H1 (cell line): ENCODE measurements around the gene DNAJC9. TPM values are rescaled to one million over a fixed set of nuclear protein-coding genes. Genes with fewer than 3 reads are reported as not detected.

Experiments
- CTCF ChIA-PET: fragments of 300-600 bp; sonication (Branson Sonifier 250); formaldehyde crosslinking; loops from one replicate; lab custom pipeline; 2021; ENCODE audit not compliant: partially characterized antibody; lab: Charles Lee
- POLR2A ChIA-PET: fragments of 300-600 bp; sonication (Branson Sonifier 250); formaldehyde crosslinking; loops from one replicate; lab custom pipeline; 2021; ENCODE audit warnings: inconsistent platforms; ENCODE audit not compliant: partially characterized antibody; lab: Charles Lee
- DNase-seq, 2 experiments: peaks; one replicate each; pipeline versions ENCODE4 v3.0.0 to v3.0.0-alpha.2; 2010 to 2022; ENCODE audit warnings: low spot score in 2 of 2, low read depth in 1 of 2, mixed read lengths in 1 of 2
- FAIRE-seq: peaks from 2 replicates; lab custom pipeline; 2011; peaks lifted over from hg19 to GRCh38; lab: Jason Lieb, UNC
- H2AFZ ChIP-seq: 2 replicates; pipeline ENCODE4 v1.8.1; 2012; ENCODE audit warnings: low read length, inconsistent platforms
- H2AK5ac ChIP-seq: 2 replicates; pipeline ENCODE4 v1.6.1; 2013; ENCODE audit warnings: low read depth, low read length
- H2BK120ac ChIP-seq: replicated peaks from 2 replicates; pipeline ENCODE3; 2013; ENCODE audit warnings: low read depth, low read length, inconsistent platforms
- H2BK12ac ChIP-seq: 2 replicates; pipeline ENCODE4 v1.6.1; 2013; ENCODE audit warnings: low read depth, low read length
- H2BK15ac ChIP-seq: 2 replicates; pipeline ENCODE4 v1.6.1; 2013; ENCODE audit warnings: low read length
- H2BK20ac ChIP-seq: 2 replicates; pipeline ENCODE4 v1.6.1; 2013; ENCODE audit warnings: low read length
- H2BK5ac ChIP-seq: 2 replicates; pipeline ENCODE4 v1.6.1; 2013; ENCODE audit warnings: low read depth, low read length
- H3K14ac ChIP-seq: 2 replicates; pipeline ENCODE4 v1.6.1; 2013; ENCODE audit warnings: inconsistent platforms; ENCODE audit not compliant: insufficient read length
- H3K18ac ChIP-seq: 2 replicates; pipeline ENCODE4 v1.6.1; 2013; ENCODE audit warnings: low read length; ENCODE audit errors: extremely low read depth
- H3K23ac ChIP-seq: 2 replicates; pipeline ENCODE4 v1.6.1; 2013; ENCODE audit warnings: inconsistent platforms; ENCODE audit not compliant: insufficient read length
- H3K23me2 ChIP-seq: 2 replicates; pipeline ENCODE4 v1.6.1; 2013; ENCODE audit warnings: low read depth, low read length
- H3K27ac ChIP-seq: 2 replicates; pipeline ENCODE4 v1.6.1; 2011; ENCODE audit warnings: low read depth, low read length, inconsistent platforms
- H3K27me3 ChIP-seq, 4 experiments: replicated peaks in 1 of 4; 1 replicate in 1 of 4; 2 replicates in 3 of 4; pipeline versions ENCODE4 v1.6.1 to v1.8.1; 2011 to 2013; ENCODE audit warnings: low read length in 3 of 4, mild to moderate bottlenecking in 3 of 4, inconsistent platforms in 2 of 4, mixed read lengths in 2 of 4, moderate library complexity in 1 of 4; ENCODE audit not compliant: control insufficient read depth in 3 of 4, insufficient read depth in 3 of 4; ENCODE audit errors: extremely low read depth in 1 of 4
- H3K36me3 ChIP-seq, 4 experiments: 2 replicates each; pipeline versions ENCODE4 v1.6.1 to v1.8.1; 2011 to 2013; ENCODE audit warnings: mild to moderate bottlenecking in 4 of 4, low read length in 3 of 4, moderate library complexity in 2 of 4, control low read depth in 1 of 4, inconsistent platforms in 1 of 4; ENCODE audit not compliant: insufficient read depth in 4 of 4, control insufficient read depth in 2 of 4
- H3K4ac ChIP-seq: replicated peaks from 2 replicates; pipeline ENCODE3; 2013; ENCODE audit warnings: low read length, low read depth, mixed read lengths, inconsistent platforms; ENCODE audit not compliant: insufficient read length
- H3K4me1 ChIP-seq, 4 experiments: replicated peaks in 1 of 4; 1 replicate in 1 of 4; 2 replicates in 3 of 4; pipeline versions ENCODE4 v1.6.1 to v1.8.1; 2011 to 2013; ENCODE audit warnings: low read length in 3 of 4, inconsistent platforms in 2 of 4, mixed read lengths in 1 of 4; ENCODE audit not compliant: insufficient read depth in 4 of 4, control insufficient read depth in 3 of 4
- H3K4me2 ChIP-seq, 2 experiments: 2 replicates each; pipeline versions ENCODE4 v1.6.1 to v1.8.1; 2011 to 2013; ENCODE audit warnings: low read depth in 2 of 2, low read length in 2 of 2, control low read depth in 1 of 2, inconsistent platforms in 1 of 2, mild to moderate bottlenecking in 1 of 2; ENCODE audit not compliant: insufficient read depth in 1 of 2
- H3K4me3 ChIP-seq, 4 experiments: fragments of 200-600, 300-600 bp in 1 of 4; sonication (generic), shearing (Covaris generic), sonication (Bioruptor Twin) in 1 of 4; 2 replicates each; pipeline versions ENCODE4 v1.5.1 to v1.8.1; 2011 to 2016; ENCODE audit warnings: low read length in 4 of 4, low read depth in 3 of 4, control low read depth in 2 of 4, inconsistent platforms in 2 of 4, mild to moderate bottlenecking in 2 of 4, mixed read lengths in 1 of 4, moderate library complexity in 1 of 4; ENCODE audit not compliant: insufficient read depth in 2 of 4; ENCODE audit errors: extremely low read depth in 1 of 4
- H3K56ac ChIP-seq: replicated peaks from 2 replicates; pipeline ENCODE3; 2013; ENCODE audit warnings: low read depth, mild to moderate bottlenecking, mixed read lengths, low read length, inconsistent platforms; ENCODE audit not compliant: insufficient read length
- H3K79me1 ChIP-seq: 2 replicates; pipeline ENCODE4 v1.6.1; 2013; ENCODE audit warnings: low read depth, low read length, control low read depth
- H3K79me2 ChIP-seq, 2 experiments: 2 replicates each; pipeline versions ENCODE4 v1.6.1 to v1.8.1; 2012 to 2013; ENCODE audit warnings: low read length in 2 of 2, mild to moderate bottlenecking in 2 of 2, inconsistent platforms in 1 of 2; ENCODE audit not compliant: insufficient read depth in 2 of 2, control insufficient read depth in 1 of 2
- H3K9ac ChIP-seq, 4 experiments: replicated peaks in 1 of 4; 1 replicate in 1 of 4; 2 replicates in 3 of 4; pipeline versions ENCODE4 v1.6.1 to v1.8.1; 2011 to 2013; ENCODE audit warnings: low read depth in 3 of 4, low read length in 3 of 4, control low read depth in 2 of 4, mild to moderate bottlenecking in 2 of 4, moderate library complexity in 2 of 4, inconsistent platforms in 1 of 4; ENCODE audit errors: extremely low read depth in 1 of 4
- H3K9me3 ChIP-seq, 2 experiments: 2 replicates each; pipeline versions ENCODE4 v1.6.1 to v1.8.1; 2012 to 2013; ENCODE audit warnings: mild to moderate bottlenecking in 2 of 2, moderate library complexity in 2 of 2, control low read depth in 1 of 2, inconsistent platforms in 1 of 2, low read depth in 1 of 2, low read length in 1 of 2, mixed read lengths in 1 of 2; ENCODE audit not compliant: insufficient read depth in 2 of 2
- H4K20me1 ChIP-seq, 2 experiments: replicated peaks in 1 of 2; 2 replicates each; pipeline versions ENCODE3 to v1.8.1; 2011 to 2013; ENCODE audit warnings: inconsistent platforms in 2 of 2, low read length in 2 of 2, mild to moderate bottlenecking in 1 of 2; ENCODE audit not compliant: insufficient read depth in 2 of 2, control insufficient read depth in 1 of 2
- H4K5ac ChIP-seq: 2 replicates; pipeline ENCODE4 v1.6.1; 2013; ENCODE audit warnings: low read length, low read depth, mixed read lengths, inconsistent platforms; ENCODE audit not compliant: insufficient read length
- H4K8ac ChIP-seq: 2 replicates; pipeline ENCODE4 v1.8.0; 2013; ENCODE audit warnings: mild to moderate bottlenecking, moderate library complexity, low read length, inconsistent platforms; ENCODE audit not compliant: insufficient read depth; ENCODE audit errors: extremely low read depth
- H4K91ac ChIP-seq: replicated peaks from 2 replicates; pipeline ENCODE3; 2013; ENCODE audit warnings: low read length, mixed read lengths, inconsistent platforms; ENCODE audit not compliant: insufficient read length
- EP300 ChIP-seq, 2 experiments: IDR thresholded peaks; 1 replicate in 1 of 2; 2 replicates in 1 of 2; pipeline ENCODE4 v1.6.1; 2011 to 2012; ENCODE audit warnings: low read depth in 2 of 2, low read length in 2 of 2, mild to moderate bottlenecking in 2 of 2, borderline replicate concordance in 1 of 2, inconsistent platforms in 1 of 2, moderate library complexity in 1 of 2
- HDAC2 ChIP-seq, 2 experiments: fragments of 300-600 bp in 1 of 2; sonication (generic) in 1 of 2; IDR thresholded peaks; 2 replicates each; pipeline ENCODE4 v1.6.1; 2011 to 2012; ENCODE audit warnings: low read depth in 2 of 2, low read length in 2 of 2, mild to moderate bottlenecking in 2 of 2, moderate library complexity in 2 of 2, borderline replicate concordance in 1 of 2, inconsistent platforms in 1 of 2
- JUND ChIP-seq: IDR thresholded peaks from 2 replicates; pipeline ENCODE4 v1.6.1; 2011; ENCODE audit warnings: mild to moderate bottlenecking, improper control_type of control experiment, low read length
- KDM1A ChIP-seq: fragments of 200-600, 300-600 bp; sonication (generic); IDR thresholded peaks from 2 replicates; pipeline ENCODE4 v1.7.1; 2016; ENCODE audit warnings: mild to moderate bottlenecking, low read length, borderline replicate concordance
- PHF8 ChIP-seq: fragments of 200-600 bp; sonication (generic); conservative IDR thresholded peaks from 2 replicates; pipeline ENCODE4 v1.7.1; 2012; ENCODE audit warnings: low read depth, mild to moderate bottlenecking, inconsistent platforms, low read length, moderate library complexity
- RAD21 ChIP-seq, 2 experiments: IDR thresholded peaks in 1 of 2; conservative IDR thresholded peaks in 1 of 2; 2 replicates each; pipeline ENCODE4 v1.6.1; 2011; ENCODE audit warnings: low read depth in 2 of 2, low read length in 2 of 2, improper control_type of control experiment in 1 of 2, inconsistent platforms in 1 of 2, mild to moderate bottlenecking in 1 of 2, moderate library complexity in 1 of 2
- SAP30 ChIP-seq: fragments of 300-600 bp; sonication (generic); IDR thresholded peaks from 2 replicates; pipeline ENCODE4 v1.7.1; 2012; ENCODE audit warnings: low read length, moderate library complexity, mild to moderate bottlenecking, inconsistent platforms; ENCODE audit not compliant: insufficient read depth, insufficient replicate concordance
- SP4 ChIP-seq: IDR thresholded peaks from 2 replicates; pipeline ENCODE4 v1.6.1; 2012; ENCODE audit warnings: low read length, inconsistent platforms
- YY1 ChIP-seq: IDR thresholded peaks from 2 replicates; pipeline ENCODE4 v1.6.1; 2011; ENCODE audit warnings: low read depth, mild to moderate bottlenecking, low read length
- WGBS, 2 experiments: shearing (Covaris generic) in 1 of 2; methylation state at CpG; one replicate each; pipeline versions ENCODE4 v1.1.6 to v1.1.7; 2013 to 2015; ENCODE audit warnings: low lambda C conversion rate in 2 of 2, mixed read lengths in 2 of 2, inconsistent platforms in 1 of 2, low coverage in 1 of 2, missing lambda C conversion rate in 1 of 2; ENCODE audit not compliant: insufficient replicate concordance in 2 of 2, insufficient coverage in 1 of 2, insufficient read length in 1 of 2; ENCODE audit errors: extremely low coverage in 1 of 2, missing lambda C conversion rate in 1 of 2; 5-methylcytosine and 5-hydroxymethylcytosine counted together
- polyA plus RNA-seq, 7 experiments: library from polyadenylated mRNA; depleted of rRNA in 3 of 7; stranded (reverse) in 5 of 7; unstranded in 2 of 7; fragments of >200 nt in 5 of 7; fragments of 200-250 nt in 2 of 7; gene quantifications; 1 replicate in 5 of 7; 2 replicates in 1 of 7; 4 replicates in 1 of 7; pipeline versions ENCODE4 v1.2.1 to v1.2.3, GENCODE V29; 2011 to 2013; ENCODE audit warnings: missing spikeins in 2 of 7, mixed read lengths in 2 of 7
- total RNA-seq: library from RNA; stranded (reverse); fragmentation: NEBNext Ultra II Directional; extraction: Animal tissue kit (Norgen Biotek cat#: 25700); gene quantifications from 2 replicates; pipeline ENCODE4 v1.2.1, GENCODE V29; 2021
- TF ChIP-seq, protein P1 (sequence below): IDR thresholded peaks from 2 replicates; pipeline ENCODE4 v1.6.1; 2011; ENCODE audit warnings: low read depth, mild to moderate bottlenecking, low read length; ENCODE audit not compliant: insufficient read depth

Gene DNAJC9
- total and polyA plus RNA-seq, 2 of the 8 experiments (the other 6 are each of a cell fraction or from before 2014, with no cell fraction given) = 26.0 to 32.2 TPM

GRCh38 chr10:73217628-73218027 lies 29.4 kb downstream of the DNAJC9 start:
- Histone ChIP-seq H2BK15ac (no peak overlapping the region), H3K27me3 (no peaks in the 10 kb centered on the region), H2AK5ac (no peak overlapping the region), H3K9me3 (no peaks in the 10 kb centered on the region), H4K8ac (no peak overlapping the region), H3K27ac (no peak overlapping the region), H2AFZ (no peak overlapping the region), H3K4me2 (no peak overlapping the region), H4K91ac (no peak overlapping the region), H2BK20ac (no peak overlapping the region), H3K4me1 (no peaks in the 10 kb centered on the region), H2BK120ac (no peak overlapping the region), H3K4me3 (no peak overlapping the region), H4K20me1 (peaks cover 0 to 2% of the 10 kb centered on the region in 2 experiments), H3K56ac (no peak overlapping the region), H3K23me2 (no peaks in the 10 kb centered on the region), H3K9ac (no peak overlapping the region), H3K79me2 (no peaks in the 10 kb centered on the region), H4K5ac (no peak overlapping the region), H3K23ac (no peak overlapping the region), H3K18ac (no peak overlapping the region), H3K14ac (no peak overlapping the region), H3K4ac (no peak overlapping the region), H3K36me3 (peaks cover 0 to 9% (median 1%) of the 10 kb centered on the region in 4 experiments; a peak in 3 of 8 replicates), H2BK12ac (no peak overlapping the region), H3K79me1 (no peaks in the 10 kb centered on the region), H2BK5ac (no peak overlapping the region)
- DNase-seq (no peak), FAIRE-seq (no peak)
- ChIA-PET POLR2A (interaction anchor here (0.6 to 2.1 kb wide), 3 partner anchors 27 to 1802 kb away, joined by 3 to 8 read pairs (median 3); partner anchors contain the start of gene DNAJC9), CTCF (interaction anchor here (1.0 to 2.7 kb wide), 8 partner anchors 9 to 853 kb away, joined by 3 to 8 read pairs (median 4); no protein-coding TSS in a partner anchor)
- 81% methylated on average over 2 of the region's 2 CpGs; no CpG with 5 or more reads in 1 of the 2 experiments for WGBS, 2 experiments
- TF ChIP-seq YY1 (no peak), HDAC2 (IDR thresholded peaks at IDR 0.05; ENCODE audit: borderline replicate concordance in 1 of 2, low read depth in 2 of 2, low read length in 2 of 2) (no peak), PHF8 (no peak), SAP30 (no peak), JUND (no peak), EP300 (IDR thresholded peaks at IDR 0.05; ENCODE audit: borderline replicate concordance in 1 of 2, low read depth in 2 of 2, low read length in 2 of 2) (no peak), KDM1A (no peak), RAD21 (IDR thresholded peaks at IDR 0.05 in 1 of 2, conservative IDR thresholded peaks at IDR 0.05 in 1 of 2; ENCODE audit: low read depth in 2 of 2, low read length in 2 of 2) (no peak), SP4 (no peak)
- TF ChIP-seq, protein P1, sequence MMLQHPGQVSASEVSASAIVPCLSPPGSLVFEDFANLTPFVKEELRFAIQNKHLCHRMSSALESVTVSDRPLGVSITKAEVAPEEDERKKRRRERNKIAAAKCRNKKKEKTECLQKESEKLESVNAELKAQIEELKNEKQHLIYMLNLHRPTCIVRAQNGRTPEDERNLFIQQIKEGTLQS = no peak
